ENCODE results near the gene DGCR2. TPM values are rescaled to one million over a fixed set of nuclear protein-coding genes. Genes with fewer than 3 reads are reported as not detected.

The DGCR2 gene
- total and polyA plus RNA-seq, 11 donors = 26.0 to 53.3 (median 41.2) TPM

DNA sequence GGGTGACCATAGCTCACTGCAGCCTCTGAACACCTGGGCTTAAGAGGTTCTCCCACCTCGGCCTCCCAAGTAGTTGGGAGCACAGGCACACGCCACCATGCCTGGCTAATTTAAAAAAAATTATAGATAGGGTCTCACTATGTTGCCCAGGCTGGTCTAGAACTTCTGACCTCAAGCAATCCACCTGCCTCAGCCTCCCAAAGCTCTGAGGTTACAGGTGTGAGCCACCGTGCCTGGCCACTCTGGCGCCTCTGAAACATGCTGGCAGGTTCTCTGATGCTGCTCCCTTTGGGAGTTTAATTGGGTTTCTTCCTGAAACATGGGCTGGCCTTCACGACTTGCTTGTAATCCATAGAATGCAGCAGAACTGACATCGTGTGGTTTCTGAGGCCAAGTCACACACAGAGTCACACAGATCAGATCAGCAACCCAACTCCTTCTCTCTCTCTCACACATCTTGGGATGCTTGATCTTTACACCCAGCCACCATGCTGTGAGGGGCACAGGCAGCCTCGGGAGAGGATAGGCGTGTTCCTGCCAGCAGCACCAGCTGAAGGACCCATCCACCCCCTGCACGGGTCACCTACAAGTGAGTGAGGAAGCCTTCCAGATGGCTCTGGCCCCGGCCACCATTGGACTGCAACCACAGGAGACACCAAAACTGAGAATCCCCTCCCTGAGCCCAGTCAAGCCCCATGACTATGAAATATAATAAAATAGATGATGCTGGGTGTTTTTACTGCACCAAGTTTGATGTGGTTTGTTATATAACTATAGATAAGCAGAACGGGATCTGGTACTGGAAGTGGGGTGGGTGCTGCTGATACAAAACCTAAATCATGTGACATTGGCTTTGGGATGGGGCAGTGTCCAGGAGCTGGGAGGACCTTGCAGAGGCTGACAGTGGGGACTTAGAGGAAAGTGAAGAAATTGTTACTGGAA, 31.0 kb upstream of the DGCR2 start:
- Histone ChIP-seq H3K36me3 (no peaks in the 10 kb centered on the region), H3K4me1 (peaks cover 0 to 19% (median 0%) of the 10 kb centered on the region in 12 donors), H3K27me3 (peaks cover 27 to 65% (median 44%) of the 10 kb centered on the region in 9 donors), H3K27ac (no peak overlapping the region), H3K4me3 (no peak overlapping the region), H3K9me3 (no peaks in the 10 kb centered on the region)
- ATAC-seq = no peak
- TF ChIP-seq, protein P1, sequence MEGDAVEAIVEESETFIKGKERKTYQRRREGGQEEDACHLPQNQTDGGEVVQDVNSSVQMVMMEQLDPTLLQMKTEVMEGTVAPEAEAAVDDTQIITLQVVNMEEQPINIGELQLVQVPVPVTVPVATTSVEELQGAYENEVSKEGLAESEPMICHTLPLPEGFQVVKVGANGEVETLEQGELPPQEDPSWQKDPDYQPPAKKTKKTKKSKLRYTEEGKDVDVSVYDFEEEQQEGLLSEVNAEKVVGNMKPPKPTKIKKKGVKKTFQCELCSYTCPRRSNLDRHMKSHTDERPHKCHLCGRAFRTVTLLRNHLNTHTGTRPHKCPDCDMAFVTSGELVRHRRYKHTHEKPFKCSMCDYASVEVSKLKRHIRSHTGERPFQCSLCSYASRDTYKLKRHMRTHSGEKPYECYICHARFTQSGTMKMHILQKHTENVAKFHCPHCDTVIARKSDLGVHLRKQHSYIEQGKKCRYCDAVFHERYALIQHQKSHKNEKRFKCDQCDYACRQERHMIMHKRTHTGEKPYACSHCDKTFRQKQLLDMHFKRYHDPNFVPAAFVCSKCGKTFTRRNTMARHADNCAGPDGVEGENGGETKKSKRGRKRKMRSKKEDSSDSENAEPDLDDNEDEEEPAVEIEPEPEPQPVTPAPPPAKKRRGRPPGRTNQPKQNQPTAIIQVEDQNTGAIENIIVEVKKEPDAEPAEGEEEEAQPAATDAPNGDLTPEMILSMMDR (IDR thresholded peaks at IDR 0.05) = no peak
- TF ChIP-seq POLR2A (IDR thresholded peaks at IDR 0.05) = no peak
- DNase-seq = no peak
- intact Hi-C loops (cut with DNase I) = no loop called here
- 59 to 64% (median 59%) methylated on average over 11 of the region's 11 CpGs for WGBS, 4 donors

DNA sequence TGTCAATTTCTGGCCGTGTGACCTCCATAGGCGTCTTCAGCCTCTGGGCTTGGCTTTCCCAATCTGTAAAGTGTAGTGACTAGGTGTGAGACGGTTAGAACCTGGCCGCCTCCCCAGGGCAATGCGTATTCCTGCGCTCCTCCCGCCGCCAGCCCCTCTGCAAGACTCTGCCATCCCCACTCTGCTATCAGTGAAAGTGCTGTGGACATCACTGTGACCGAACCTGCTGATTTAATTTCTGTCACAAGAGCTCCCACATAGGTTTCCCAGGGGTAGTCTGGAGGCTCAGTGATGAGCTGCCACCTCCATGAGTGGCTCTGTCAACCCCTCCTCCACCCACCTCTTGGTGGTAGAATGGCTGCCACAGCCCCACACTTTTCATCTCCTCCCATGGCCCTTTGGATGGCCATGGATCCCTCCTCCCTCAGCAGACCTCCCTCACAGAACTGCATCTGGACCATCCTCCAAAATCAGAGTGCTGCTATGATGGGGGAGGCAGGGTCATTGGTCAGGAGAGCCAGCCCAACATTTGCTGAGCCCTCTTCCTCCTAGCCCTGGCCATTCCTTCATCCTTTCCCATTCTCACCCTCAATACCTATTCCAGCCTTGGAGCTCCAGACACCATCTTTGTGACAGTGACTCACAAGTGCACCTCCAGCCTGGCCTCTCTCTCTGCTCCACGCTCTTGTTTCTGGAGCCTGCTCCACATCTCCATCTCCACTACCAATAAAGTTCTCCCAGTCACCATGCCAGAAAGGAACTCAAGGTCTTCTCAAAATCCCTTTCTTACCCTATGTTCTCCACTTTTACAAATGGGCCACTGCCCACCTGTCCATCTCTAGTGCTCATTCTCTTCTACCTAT, 29.3 kb upstream of the DGCR2 start:
- H3K4me1 ChIP-seq = peaks cover 0 to 19% (median 0%) of the 10 kb centered on the region in 12 donors
- peaks cover 28 to 75% (median 50%) of the 10 kb centered on the region in 9 donors for H3K27me3 ChIP-seq
- intact Hi-C loops (cut with DNase I) = no loop called here
- no peaks in the 10 kb centered on the region for H3K36me3 ChIP-seq
- DNase-seq = no peak
- no peak overlapping the region for H3K27ac ChIP-seq
- ATAC-seq = no peak
- no peaks in the 10 kb centered on the region for H3K9me3 ChIP-seq
- TF ChIP-seq POLR2A (IDR thresholded peaks at IDR 0.05) = no peak
- TF ChIP-seq, protein P1 (IDR thresholded peaks at IDR 0.05) = no peak
- no peak overlapping the region for H3K4me3 ChIP-seq
- 46 to 60% (median 53%) methylated on average over 10 of the region's 10 CpGs for WGBS, 4 donors

DNA sequence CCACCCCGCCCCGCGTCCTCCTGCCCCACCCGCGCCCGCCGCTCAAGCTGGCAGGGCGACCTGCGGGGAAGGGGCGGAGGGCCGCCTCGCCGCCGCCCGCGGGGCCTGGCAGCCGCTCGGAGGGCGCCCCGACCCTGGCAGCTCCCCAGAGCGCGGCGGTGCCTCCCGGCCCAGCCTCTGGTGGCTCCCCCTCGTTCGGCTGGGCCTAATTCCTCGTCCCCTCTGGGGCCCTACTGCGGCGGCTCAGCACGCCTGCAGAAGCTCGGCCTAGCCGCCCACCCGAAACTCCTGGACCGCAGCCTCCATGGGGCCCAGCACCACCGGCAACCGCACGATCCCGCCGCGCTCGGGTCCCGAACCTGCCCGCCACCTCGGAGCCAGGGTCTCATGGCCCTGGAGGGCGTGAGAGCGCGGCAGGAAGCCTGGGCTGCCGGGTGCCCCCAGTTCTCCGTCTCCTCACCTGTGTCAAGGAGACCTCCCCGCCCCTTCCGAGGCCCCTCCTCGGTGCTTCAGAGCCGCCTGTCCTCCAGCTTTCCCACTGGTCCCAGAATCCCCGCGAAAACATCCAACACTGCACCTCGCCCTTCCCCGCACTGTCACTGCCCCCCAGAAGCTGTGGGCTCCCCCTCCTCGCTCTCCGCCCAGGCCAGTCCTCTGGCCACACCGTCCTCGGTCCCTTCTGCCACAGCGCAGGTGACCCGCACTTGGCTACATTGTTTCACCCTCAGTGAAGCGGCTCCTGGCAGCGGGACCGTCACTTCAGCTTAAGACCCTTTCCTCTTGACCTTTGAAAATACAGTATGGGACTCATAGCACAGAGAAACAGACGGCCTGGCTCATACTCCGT, 28.5 kb upstream of the DGCR2 start:
- 9 to 20% (median 12%) methylated on average over 16 to 68 of the region's 68 CpGs for WGBS, 4 donors
- Histone ChIP-seq H3K9me3 (no peaks in the 10 kb centered on the region), H3K27ac (no peak overlapping the region), H3K27me3 (peaks cover 28 to 74% (median 50%) of the 10 kb centered on the region in 9 donors), H3K36me3 (no peaks in the 10 kb centered on the region), H3K4me1 (peaks cover 0 to 19% (median 0%) of the 10 kb centered on the region in 12 donors), H3K4me3 (peak overlapping the region in 2 of 12 donors; percentile 10 to 15)
- ATAC-seq (no peak), DNase-seq (no peak)
- TF ChIP-seq, protein P1 (IDR thresholded peaks at IDR 0.05) = no peak
- TF ChIP-seq POLR2A (IDR thresholded peaks at IDR 0.05) = no peak
- intact Hi-C loops (cut with DNase I) = no loop called here

Measured in heart left ventricle (tissue), 16 donors.